HG03064 (cell line): ENCODE results near the gene CEP20.

ENCODE experiments used
- ATAC-seq: cut with Tn5 transposase; IDR thresholded peaks from one replicate; pipeline ENCODE4 v1.9.1; 2021; ENCODE audit warnings: low read depth; ENCODE audit not compliant: unreplicated experiment

The CEP20 gene

GRCh38 chr16:15836074-15836473, 52.3 kb downstream of the CEP20 start:
- no peak for ATAC-seq

GRCh38 chr16:15835136-15835878, 53.1 kb downstream of the CEP20 start:
- ATAC-seq: no peak

GRCh38 chr16:15834502-15834901, 53.9 kb downstream of the CEP20 start:
- ATAC-seq: no peak

- ATAC-seq: no peak
Observed at GRCh38 chr16:15833541-15833940, 54.9 kb downstream of the CEP20 start.

GRCh38 chr16:15832241-15832640, 56.2 kb downstream of the CEP20 start:
- ATAC-seq: no peak

GRCh38 chr16:15830832-15831451, 57.5 kb downstream of the CEP20 start:
- ATAC-seq: no peak

GRCh38 chr16:15829460-15829859, 58.9 kb downstream of the CEP20 start:
- ATAC-seq: no peak

GRCh38 chr16:15827709-15828343, 60.6 kb downstream of the CEP20 start:
- no peak for ATAC-seq

- no peak for ATAC-seq
Observed at GRCh38 chr16:15827299-15827698, 61.1 kb downstream of the CEP20 start.

- ATAC-seq: no peak
Observed at GRCh38 chr16:15825750-15826305, 62.6 kb downstream of the CEP20 start.

- no peak for ATAC-seq
Observed at GRCh38 chr16:15822957-15823356, 65.4 kb downstream of the CEP20 start.

GRCh38 chr16:15820837-15821236, 67.6 kb downstream of the CEP20 start:
- no peak for ATAC-seq

GRCh38 chr16:15819046-15819445, 69.4 kb downstream of the CEP20 start:
- ATAC-seq: no peak

GRCh38 chr16:15817446-15817845, 71.0 kb downstream of the CEP20 start:
- ATAC-seq: no peak

GRCh38 chr16:15816228-15816627, 72.2 kb downstream of the CEP20 start:
- no peak for ATAC-seq
